ENCODE results near the gene ZNRD2. TPM values are rescaled to one million over a fixed set of nuclear protein-coding genes. Genes with fewer than 3 reads are reported as not detected.

Gene ZNRD2
- total RNA-seq, 4 donors from 2014 or later = 33.2 to 48.0 (median 40.0) TPM

DNA sequence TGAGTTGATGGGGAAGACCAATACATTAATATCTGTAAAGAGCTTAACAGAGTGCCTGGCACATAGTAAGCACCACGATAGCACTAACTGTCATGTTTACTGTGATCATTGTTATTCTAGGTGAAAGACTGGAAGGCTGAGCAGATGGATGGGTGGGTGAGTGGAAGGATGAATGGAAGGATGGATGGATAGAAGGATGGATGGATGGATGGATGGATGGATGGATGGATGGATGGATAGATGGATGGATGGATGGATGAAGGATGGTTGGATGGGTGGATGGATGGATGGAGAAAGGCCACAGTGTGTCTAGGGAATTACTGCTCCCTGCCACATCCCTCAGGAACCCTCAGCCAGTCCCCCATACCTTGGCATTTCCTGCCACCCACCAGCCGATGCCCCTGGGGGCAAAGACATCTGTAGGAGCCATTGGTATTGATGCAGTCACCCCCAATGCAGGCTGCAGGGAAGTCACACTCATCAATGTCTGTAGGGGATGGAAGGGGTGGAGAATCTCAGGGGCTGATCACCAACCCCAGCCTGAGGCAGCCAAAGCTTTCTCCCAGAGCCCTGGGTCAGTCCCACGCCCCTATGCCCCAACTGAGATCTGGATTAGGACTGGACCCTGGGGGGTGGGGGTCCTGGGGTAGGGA is 27.4 kb upstream of the ZNRD2 start:
- no peak overlapping the region for H3K27ac ChIP-seq
- 84 to 92% methylated on average over 2 of the region's 3 CpGs for WGBS, 2 donors

GRCh38 chr11:65545853-65546216 is 24.4 kb upstream of the ZNRD2 start:
- Histone ChIP-seq H3K36me3 (peaks cover 0 to 33% (median 0%) of the 10 kb centered on the region in 3 donors), H3K9me3 (no peaks in the 10 kb centered on the region), H3K4me3 (peak overlapping the region; percentile 37 to 62 (median 47)), H3K27me3 (no peaks in the 10 kb centered on the region), H3K4me1 (peaks cover 26 to 40% (median 26%) of the 10 kb centered on the region in 3 donors), H3K27ac (peak overlapping the region; percentile 61 to 83 (median 70))
- no peak for DNase-seq
- intact Hi-C loops (cut with DNase I) = loop anchor here (10.0 kb wide), 1 partner anchor 69 kb away; the partner anchor contains the start of genes MAP3K11 and PCNX3
- no peak for TF ChIP-seq POLR2A (IDR thresholded peaks at IDR 0.05)
- TF ChIP-seq, protein P1, sequence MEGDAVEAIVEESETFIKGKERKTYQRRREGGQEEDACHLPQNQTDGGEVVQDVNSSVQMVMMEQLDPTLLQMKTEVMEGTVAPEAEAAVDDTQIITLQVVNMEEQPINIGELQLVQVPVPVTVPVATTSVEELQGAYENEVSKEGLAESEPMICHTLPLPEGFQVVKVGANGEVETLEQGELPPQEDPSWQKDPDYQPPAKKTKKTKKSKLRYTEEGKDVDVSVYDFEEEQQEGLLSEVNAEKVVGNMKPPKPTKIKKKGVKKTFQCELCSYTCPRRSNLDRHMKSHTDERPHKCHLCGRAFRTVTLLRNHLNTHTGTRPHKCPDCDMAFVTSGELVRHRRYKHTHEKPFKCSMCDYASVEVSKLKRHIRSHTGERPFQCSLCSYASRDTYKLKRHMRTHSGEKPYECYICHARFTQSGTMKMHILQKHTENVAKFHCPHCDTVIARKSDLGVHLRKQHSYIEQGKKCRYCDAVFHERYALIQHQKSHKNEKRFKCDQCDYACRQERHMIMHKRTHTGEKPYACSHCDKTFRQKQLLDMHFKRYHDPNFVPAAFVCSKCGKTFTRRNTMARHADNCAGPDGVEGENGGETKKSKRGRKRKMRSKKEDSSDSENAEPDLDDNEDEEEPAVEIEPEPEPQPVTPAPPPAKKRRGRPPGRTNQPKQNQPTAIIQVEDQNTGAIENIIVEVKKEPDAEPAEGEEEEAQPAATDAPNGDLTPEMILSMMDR (IDR thresholded peaks at IDR 0.05) = no peak
- WGBS, 2 donors = 41 to 76% methylated on average over 4 of the region's 4 CpGs

More for the DNA sequence above, 27.4 kb upstream of the ZNRD2 start:
- no peak overlapping the region for H3K4me3 ChIP-seq
- H3K9me3 ChIP-seq = no peaks in the 10 kb centered on the region
- no peaks in the 10 kb centered on the region for H3K27me3 ChIP-seq
- TF ChIP-seq POLR2A (IDR thresholded peaks at IDR 0.05) = no peak
- TF ChIP-seq, protein P1 (IDR thresholded peaks at IDR 0.05) = no peak
- no peak for DNase-seq
- intact Hi-C loops (cut with DNase I) = loop anchor here (10.0 kb wide), 1 partner anchor 72 kb away; the partner anchor contains the start of genes MAP3K11 and PCNX3
- H3K36me3 ChIP-seq = peaks cover 7 to 38% (median 12%) of the 10 kb centered on the region in 3 donors
- peaks cover 33 to 64% (median 38%) of the 10 kb centered on the region in 3 donors for H3K4me1 ChIP-seq

DNA sequence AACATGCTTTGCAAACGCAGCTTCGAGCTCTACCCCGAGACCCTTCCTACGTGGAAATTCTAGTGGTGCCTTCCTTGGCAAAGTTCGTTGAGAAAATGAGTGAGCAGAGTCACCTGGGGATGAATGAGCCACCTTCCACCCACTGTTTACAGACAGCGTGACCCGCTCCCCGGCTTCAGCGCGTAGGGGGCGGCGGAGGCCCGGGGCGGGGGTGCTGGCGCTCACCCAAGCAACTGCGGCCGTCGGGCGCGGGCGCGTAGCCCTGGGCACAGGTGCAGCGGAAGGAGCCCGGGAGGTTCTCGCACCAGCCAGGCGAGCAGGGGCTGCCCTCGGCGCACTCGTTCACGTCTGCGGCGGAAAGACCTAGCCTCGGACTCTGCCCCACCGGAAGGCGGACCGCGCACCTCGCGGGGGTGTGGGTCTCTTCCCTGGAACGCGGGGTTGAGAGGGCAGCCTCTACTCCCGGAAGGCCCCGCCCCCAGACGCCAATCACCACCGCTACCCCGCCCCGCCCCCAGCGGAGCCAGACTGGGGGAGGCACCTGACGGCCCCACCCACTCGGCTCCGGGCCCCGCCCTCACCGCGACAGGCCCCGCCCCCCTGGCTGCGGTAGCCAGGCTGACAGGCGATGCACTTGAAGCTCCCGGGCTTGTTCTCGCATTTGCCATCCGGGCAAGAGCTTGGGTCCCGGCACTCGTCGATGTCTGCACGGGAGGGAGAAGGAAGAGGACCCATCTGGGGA is 23.9 kb upstream of the ZNRD2 start:
- no peaks in the 10 kb centered on the region for H3K9me3 ChIP-seq
- WGBS, 2 donors = 1 to 20% methylated on average over 1 to 8 of the region's 64 CpGs
- peak in 1 of 4 donors; percentile 2 for TF ChIP-seq POLR2A (IDR thresholded peaks at IDR 0.05)
- TF ChIP-seq, protein P1 (IDR thresholded peaks at IDR 0.05) = peak in 2 of 6 experiments; percentile 19 to 21
- H3K4me1 ChIP-seq = peaks cover 20 to 40% (median 26%) of the 10 kb centered on the region in 3 donors
- peak overlapping the region; percentile 37 to 62 (median 47) for H3K4me3 ChIP-seq
- intact Hi-C loops (cut with DNase I) = loop anchor here (10.0 kb wide), 1 partner anchor 68 kb away; the partner anchor contains the start of genes MAP3K11 and PCNX3
- peaks cover 0 to 38% (median 0%) of the 10 kb centered on the region in 3 donors for H3K36me3 ChIP-seq
- peak; percentile 73 for DNase-seq
- peak overlapping the region; percentile 61 to 83 (median 70) for H3K27ac ChIP-seq
- H3K27me3 ChIP-seq = no peaks in the 10 kb centered on the region

GRCh38 chr11:65547446-65548125 is 22.7 kb upstream of the ZNRD2 start:
- WGBS, 2 donors = 88 to 100% methylated on average over 6 to 25 of the region's 52 CpGs
- Histone ChIP-seq H3K27me3 (no peaks in the 10 kb centered on the region), H3K4me1 (peaks cover 12 to 42% (median 24%) of the 10 kb centered on the region in 3 donors), H3K36me3 (peaks cover 0 to 44% (median 0%) of the 10 kb centered on the region in 3 donors), H3K27ac (no peak overlapping the region), H3K4me3 (no peak overlapping the region), H3K9me3 (no peaks in the 10 kb centered on the region)
- no peak for DNase-seq
- intact Hi-C loops (cut with DNase I) = loop anchor here (10.0 kb wide), 1 partner anchor 67 kb away; the partner anchor contains the start of genes MAP3K11 and PCNX3
- no peak for TF ChIP-seq POLR2A (IDR thresholded peaks at IDR 0.05)
- TF ChIP-seq, protein P1 (IDR thresholded peaks at IDR 0.05) = no peak
